ENCODE results near the gene LPP.

DNA sequence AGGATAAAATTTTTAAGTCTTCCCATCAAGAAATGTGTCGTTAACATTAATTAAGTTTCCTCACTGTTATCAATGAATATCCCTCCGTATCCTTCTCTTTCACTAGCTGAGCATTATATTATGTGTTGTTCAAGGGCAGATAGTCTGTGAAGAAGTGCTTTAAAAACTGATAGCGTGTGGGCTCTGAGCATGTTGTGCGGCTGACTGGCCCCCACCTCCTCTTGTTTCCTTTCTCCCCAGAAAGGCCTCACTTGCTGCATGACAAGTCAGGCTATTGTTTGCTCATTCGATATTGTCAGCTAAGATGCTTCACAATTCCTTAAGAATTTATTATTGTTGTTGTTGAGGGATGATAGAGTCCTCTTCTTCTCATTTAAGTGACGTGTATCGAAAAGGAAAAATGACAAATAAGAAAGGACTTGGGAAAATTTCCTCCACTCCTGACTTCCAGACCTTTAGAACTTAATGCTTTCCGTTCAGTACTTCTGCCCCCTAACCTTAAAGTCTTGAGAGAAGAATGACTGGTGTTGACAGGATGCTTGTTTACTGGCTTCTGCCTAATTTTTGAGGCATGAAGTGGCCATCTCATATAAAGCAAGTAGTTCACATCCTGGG lies 298.3 kb downstream of the LPP start:
- TF ChIP-seq, protein P1, sequence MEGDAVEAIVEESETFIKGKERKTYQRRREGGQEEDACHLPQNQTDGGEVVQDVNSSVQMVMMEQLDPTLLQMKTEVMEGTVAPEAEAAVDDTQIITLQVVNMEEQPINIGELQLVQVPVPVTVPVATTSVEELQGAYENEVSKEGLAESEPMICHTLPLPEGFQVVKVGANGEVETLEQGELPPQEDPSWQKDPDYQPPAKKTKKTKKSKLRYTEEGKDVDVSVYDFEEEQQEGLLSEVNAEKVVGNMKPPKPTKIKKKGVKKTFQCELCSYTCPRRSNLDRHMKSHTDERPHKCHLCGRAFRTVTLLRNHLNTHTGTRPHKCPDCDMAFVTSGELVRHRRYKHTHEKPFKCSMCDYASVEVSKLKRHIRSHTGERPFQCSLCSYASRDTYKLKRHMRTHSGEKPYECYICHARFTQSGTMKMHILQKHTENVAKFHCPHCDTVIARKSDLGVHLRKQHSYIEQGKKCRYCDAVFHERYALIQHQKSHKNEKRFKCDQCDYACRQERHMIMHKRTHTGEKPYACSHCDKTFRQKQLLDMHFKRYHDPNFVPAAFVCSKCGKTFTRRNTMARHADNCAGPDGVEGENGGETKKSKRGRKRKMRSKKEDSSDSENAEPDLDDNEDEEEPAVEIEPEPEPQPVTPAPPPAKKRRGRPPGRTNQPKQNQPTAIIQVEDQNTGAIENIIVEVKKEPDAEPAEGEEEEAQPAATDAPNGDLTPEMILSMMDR (IDR thresholded peaks at IDR 0.05 in 2 of 3, conservative IDR thresholded peaks at IDR 0.05 in 1 of 3; ENCODE audit: borderline replicate concordance in 1 of 3, insufficient read depth in 1 of 3, low read depth in 2 of 3, low read length in 2 of 3), result no peak
- TF ChIP-seq EGR1 (IDR thresholded peaks at IDR 0.05; ENCODE audit: low read depth), result no peak
- TF ChIP-seq, protein P2, sequence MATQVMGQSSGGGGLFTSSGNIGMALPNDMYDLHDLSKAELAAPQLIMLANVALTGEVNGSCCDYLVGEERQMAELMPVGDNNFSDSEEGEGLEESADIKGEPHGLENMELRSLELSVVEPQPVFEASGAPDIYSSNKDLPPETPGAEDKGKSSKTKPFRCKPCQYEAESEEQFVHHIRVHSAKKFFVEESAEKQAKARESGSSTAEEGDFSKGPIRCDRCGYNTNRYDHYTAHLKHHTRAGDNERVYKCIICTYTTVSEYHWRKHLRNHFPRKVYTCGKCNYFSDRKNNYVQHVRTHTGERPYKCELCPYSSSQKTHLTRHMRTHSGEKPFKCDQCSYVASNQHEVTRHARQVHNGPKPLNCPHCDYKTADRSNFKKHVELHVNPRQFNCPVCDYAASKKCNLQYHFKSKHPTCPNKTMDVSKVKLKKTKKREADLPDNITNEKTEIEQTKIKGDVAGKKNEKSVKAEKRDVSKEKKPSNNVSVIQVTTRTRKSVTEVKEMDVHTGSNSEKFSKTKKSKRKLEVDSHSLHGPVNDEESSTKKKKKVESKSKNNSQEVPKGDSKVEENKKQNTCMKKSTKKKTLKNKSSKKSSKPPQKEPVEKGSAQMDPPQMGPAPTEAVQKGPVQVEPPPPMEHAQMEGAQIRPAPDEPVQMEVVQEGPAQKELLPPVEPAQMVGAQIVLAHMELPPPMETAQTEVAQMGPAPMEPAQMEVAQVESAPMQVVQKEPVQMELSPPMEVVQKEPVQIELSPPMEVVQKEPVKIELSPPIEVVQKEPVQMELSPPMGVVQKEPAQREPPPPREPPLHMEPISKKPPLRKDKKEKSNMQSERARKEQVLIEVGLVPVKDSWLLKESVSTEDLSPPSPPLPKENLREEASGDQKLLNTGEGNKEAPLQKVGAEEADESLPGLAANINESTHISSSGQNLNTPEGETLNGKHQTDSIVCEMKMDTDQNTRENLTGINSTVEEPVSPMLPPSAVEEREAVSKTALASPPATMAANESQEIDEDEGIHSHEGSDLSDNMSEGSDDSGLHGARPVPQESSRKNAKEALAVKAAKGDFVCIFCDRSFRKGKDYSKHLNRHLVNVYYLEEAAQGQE (IDR thresholded peaks at IDR 0.05; ENCODE audit: low read depth), result no peak
- no peak for TF ChIP-seq POLR2A (IDR thresholded peaks at IDR 0.05; ENCODE audit: borderline replicate concordance, extremely low read depth, insufficient read depth, insufficient read length)
- TF ChIP-seq SRF (IDR thresholded peaks at IDR 0.05; ENCODE audit: low read depth), result no peak
- no peak for TF ChIP-seq SP1 (IDR thresholded peaks at IDR 0.05; ENCODE audit: low read depth)
- no peak for TF ChIP-seq RAD21 (IDR thresholded peaks at IDR 0.05; ENCODE audit: low read depth)
- TF ChIP-seq TCF7L2 (IDR thresholded peaks at IDR 0.05; ENCODE audit: borderline replicate concordance, extremely low read depth, insufficient read depth, insufficient read length), result no peak
